ENCODE data around the gene SPTBN1.
A peak's percentile ranks its signal among the peaks of the same experiment; 100 is the strongest.

Gene SPTBN1

DNA sequence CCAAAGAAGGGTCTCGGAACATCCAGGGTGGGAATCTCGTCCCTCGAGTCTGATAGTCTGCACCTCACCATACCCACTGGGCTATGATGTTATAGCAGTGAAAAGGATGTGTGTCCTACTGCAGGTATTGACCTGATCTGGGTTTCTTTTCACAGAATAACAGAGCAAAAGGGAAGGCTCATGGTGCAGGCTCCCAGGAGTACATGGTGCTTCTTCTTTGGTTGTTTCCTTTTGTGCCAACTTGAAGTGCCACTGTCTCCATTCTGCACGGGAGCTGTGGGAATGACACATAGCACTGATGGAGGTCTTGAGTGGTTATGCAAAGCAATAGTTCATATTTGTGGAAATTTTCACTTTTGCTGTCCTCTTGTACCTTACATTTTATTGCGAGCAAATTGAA, 195.2 kb downstream of the SPTBN1 start:
- H3K36me3 ChIP-seq (ENCODE audit: control insufficient read depth in 1 of 2, insufficient read depth in 2 of 2, low read length in 2 of 2): peaks cover 85 to 92% of the 10 kb centered on the region in 2 donors
- no peak overlapping the region for H3K27ac ChIP-seq (ENCODE audit: low read length)
- peaks cover 0 to 8% of the 10 kb centered on the region in 2 donors for H3K4me1 ChIP-seq (ENCODE audit: control insufficient read depth in 1 of 2, insufficient read depth in 2 of 2, low read length in 2 of 2)
- H3K9me3 ChIP-seq (ENCODE audit: control insufficient read depth in 1 of 2, low read length in 2 of 2): no peaks in the 10 kb centered on the region
- no peaks in the 10 kb centered on the region for H3K27me3 ChIP-seq (ENCODE audit: low read depth, low read length)
- no peak overlapping the region for H3K4me3 ChIP-seq (ENCODE audit: low read depth in 1 of 2, low read length in 2 of 2)

DNA sequence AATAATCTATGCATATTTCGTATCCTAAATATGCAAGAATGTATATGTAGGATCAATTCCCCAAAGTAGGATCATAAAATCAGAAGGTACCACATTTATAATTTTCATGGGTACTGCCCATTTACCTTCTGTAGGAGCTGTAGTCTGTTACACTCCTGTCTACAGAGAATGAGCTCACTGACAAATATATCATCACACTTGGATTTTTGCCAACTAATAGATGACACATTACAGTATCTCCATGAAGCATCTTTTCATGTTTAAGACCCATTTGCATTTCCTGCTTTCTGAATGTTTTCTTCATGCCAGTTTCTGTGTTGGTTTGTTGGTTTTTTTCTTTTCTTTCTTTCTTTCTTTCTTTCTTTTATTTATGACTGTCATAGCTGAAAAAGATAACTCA, 196.4 kb downstream of the SPTBN1 start:
- H3K36me3 ChIP-seq (ENCODE audit: control insufficient read depth in 1 of 2, insufficient read depth in 2 of 2, low read length in 2 of 2): peaks cover 83 to 84% of the 10 kb centered on the region in 2 donors
- peaks cover 0 to under 1% of the 10 kb centered on the region in 2 donors for H3K4me1 ChIP-seq (ENCODE audit: control insufficient read depth in 1 of 2, insufficient read depth in 2 of 2, low read length in 2 of 2)
- H3K4me3 ChIP-seq (ENCODE audit: low read depth in 1 of 2, low read length in 2 of 2): no peak overlapping the region
- H3K27me3 ChIP-seq (ENCODE audit: low read depth, low read length): no peaks in the 10 kb centered on the region
- H3K27ac ChIP-seq (ENCODE audit: low read length): no peak overlapping the region
- H3K9me3 ChIP-seq (ENCODE audit: control insufficient read depth in 1 of 2, low read length in 2 of 2): no peaks in the 10 kb centered on the region

DNA sequence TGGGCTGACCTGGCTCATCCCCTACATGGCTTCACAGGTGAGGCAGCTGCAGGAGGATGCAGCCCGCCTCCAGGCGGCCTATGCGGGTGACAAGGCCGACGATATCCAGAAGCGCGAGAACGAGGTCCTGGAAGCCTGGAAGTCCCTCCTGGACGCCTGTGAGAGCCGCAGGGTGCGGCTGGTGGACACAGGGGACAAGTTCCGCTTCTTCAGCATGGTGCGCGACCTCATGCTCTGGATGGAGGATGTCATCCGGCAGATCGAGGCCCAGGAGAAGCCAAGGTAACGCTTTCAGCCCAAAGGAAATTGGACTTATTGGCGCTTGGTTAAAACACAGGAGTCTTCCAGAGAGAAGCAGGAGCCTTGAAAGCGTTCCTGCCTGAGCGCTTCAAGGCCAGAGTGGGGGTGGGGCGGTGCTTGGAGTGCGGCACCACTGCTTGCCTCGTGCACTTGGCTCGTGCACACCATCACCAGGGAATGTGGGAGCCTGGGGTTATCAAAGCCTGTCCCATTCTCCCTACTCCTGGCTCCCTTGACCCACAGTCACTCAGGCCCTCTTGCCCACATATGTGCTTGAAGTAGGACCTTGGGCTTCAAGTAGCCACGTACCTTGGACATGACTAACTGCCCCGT, 197.6 kb downstream of the SPTBN1 start:
- no peaks in the 10 kb centered on the region for H3K9me3 ChIP-seq (ENCODE audit: control insufficient read depth in 1 of 2, low read length in 2 of 2)
- H3K27me3 ChIP-seq (ENCODE audit: low read depth, low read length): no peaks in the 10 kb centered on the region
- H3K4me3 ChIP-seq (ENCODE audit: low read depth in 1 of 2, low read length in 2 of 2): no peak overlapping the region
- H3K4me1 ChIP-seq (ENCODE audit: control insufficient read depth in 1 of 2, insufficient read depth in 2 of 2, low read length in 2 of 2): peaks cover 0 to 7% of the 10 kb centered on the region in 2 donors
- no peak overlapping the region for H3K27ac ChIP-seq (ENCODE audit: low read length)
- H3K36me3 ChIP-seq (ENCODE audit: control insufficient read depth in 1 of 2, insufficient read depth in 2 of 2, low read length in 2 of 2): peaks cover 79 to 82% of the 10 kb centered on the region in 2 donors

DNA sequence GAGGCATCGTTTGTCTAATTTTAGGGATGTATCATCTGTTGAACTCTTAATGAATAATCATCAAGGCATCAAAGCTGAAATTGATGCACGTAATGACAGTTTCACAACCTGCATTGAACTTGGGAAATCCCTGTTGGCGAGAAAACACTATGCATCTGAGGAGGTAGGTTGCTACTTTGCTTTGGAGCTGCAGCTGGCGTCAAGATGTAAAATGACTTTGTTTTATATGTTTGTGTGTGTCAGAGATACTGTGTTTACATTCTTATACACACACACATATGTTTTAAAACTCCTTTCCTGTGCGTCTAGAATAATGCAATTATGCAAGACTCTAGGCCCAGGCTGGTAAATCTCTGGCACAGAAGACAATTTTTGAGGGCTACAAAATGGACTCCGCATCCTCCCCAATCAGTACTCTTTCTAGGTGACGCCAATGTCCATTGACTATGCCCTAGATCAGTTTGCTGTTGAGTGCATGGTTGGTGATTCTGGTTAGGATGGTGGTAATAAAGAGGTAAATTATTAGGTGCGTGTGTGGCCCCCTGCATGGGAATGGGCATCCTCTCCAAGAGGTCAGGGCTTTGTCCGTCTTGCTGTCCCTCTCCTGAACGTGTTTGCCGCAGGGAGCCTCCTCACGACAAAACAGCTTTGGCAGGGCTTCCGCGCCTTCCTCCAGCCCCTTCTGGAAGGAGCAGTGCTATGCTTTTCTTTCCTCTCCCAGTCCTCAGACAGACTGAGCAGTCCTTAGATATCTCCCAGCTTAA, 199.1 kb downstream of the SPTBN1 start:
- H3K9me3 ChIP-seq (ENCODE audit: control insufficient read depth in 1 of 2, low read length in 2 of 2): no peaks in the 10 kb centered on the region
- peaks cover 0 to 7% of the 10 kb centered on the region in 2 donors for H3K4me1 ChIP-seq (ENCODE audit: control insufficient read depth in 1 of 2, insufficient read depth in 2 of 2, low read length in 2 of 2)
- H3K27me3 ChIP-seq (ENCODE audit: low read depth, low read length): no peaks in the 10 kb centered on the region
- peaks cover 77 to 82% of the 10 kb centered on the region in 2 donors for H3K36me3 ChIP-seq (ENCODE audit: control insufficient read depth in 1 of 2, insufficient read depth in 2 of 2, low read length in 2 of 2)
- H3K27ac ChIP-seq (ENCODE audit: low read length): no peak overlapping the region
- H3K4me3 ChIP-seq (ENCODE audit: low read depth in 1 of 2, low read length in 2 of 2): no peak overlapping the region

DNA sequence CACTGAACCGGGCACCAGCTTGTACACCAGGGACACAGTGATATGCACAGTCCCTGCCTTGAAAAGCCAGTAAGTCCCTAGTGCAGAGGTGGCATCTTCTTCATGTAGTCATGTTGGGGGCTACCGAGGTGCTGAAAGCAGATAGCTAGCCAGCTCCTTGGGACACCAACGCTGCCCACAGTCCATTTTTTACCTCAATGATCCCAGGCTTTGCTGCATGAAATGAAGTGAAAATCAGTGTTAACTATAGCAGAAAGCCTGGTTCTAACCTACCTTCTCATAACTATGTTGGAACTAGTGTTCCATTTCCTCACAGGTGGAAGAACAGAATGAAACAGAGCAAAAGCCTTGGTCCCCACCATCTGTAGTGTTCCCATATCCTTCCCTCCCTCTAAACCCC, 200.7 kb downstream of the SPTBN1 start:
- Histone ChIP-seq H3K36me3 (ENCODE audit: control insufficient read depth in 1 of 2, insufficient read depth in 2 of 2, low read length in 2 of 2) (peaks cover 74 to 78% of the 10 kb centered on the region in 2 donors), H3K9me3 (ENCODE audit: control insufficient read depth in 1 of 2, low read length in 2 of 2) (no peaks in the 10 kb centered on the region), H3K4me3 (ENCODE audit: low read depth in 1 of 2, low read length in 2 of 2) (no peak overlapping the region), H3K27ac (ENCODE audit: low read length) (no peak overlapping the region), H3K27me3 (ENCODE audit: low read depth, low read length) (no peaks in the 10 kb centered on the region), H3K4me1 (ENCODE audit: control insufficient read depth in 1 of 2, insufficient read depth in 2 of 2, low read length in 2 of 2) (peaks cover 0 to 7% of the 10 kb centered on the region in 2 donors)

DNA sequence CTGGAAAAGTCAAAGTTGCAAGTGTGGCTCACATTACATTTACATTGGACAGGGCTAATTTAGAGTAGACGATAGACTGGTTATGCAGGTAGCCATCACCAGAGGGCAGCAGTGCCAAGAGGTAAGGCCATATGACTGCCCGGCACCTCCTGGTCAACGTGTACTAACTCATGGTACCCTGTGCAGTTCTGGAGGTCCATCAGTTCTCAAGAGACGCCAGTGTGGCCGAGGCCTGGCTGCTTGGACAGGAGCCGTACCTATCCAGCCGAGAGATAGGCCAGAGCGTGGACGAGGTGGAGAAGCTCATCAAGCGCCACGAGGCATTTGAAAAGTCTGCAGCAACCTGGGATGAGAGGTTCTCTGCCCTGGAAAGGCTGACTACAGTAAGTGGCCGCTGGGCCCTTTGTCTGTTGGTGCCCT, 201.5 kb downstream of the SPTBN1 start:
- no peaks in the 10 kb centered on the region for H3K27me3 ChIP-seq (ENCODE audit: low read depth, low read length)
- H3K27ac ChIP-seq (ENCODE audit: low read length): no peak overlapping the region
- H3K4me3 ChIP-seq (ENCODE audit: low read depth in 1 of 2, low read length in 2 of 2): no peak overlapping the region
- H3K36me3 ChIP-seq (ENCODE audit: control insufficient read depth in 1 of 2, insufficient read depth in 2 of 2, low read length in 2 of 2): peaks cover 76 to 78% of the 10 kb centered on the region in 2 donors
- peaks cover 0 to 7% of the 10 kb centered on the region in 2 donors for H3K4me1 ChIP-seq (ENCODE audit: control insufficient read depth in 1 of 2, insufficient read depth in 2 of 2, low read length in 2 of 2)
- no peaks in the 10 kb centered on the region for H3K9me3 ChIP-seq (ENCODE audit: control insufficient read depth in 1 of 2, low read length in 2 of 2)

DNA sequence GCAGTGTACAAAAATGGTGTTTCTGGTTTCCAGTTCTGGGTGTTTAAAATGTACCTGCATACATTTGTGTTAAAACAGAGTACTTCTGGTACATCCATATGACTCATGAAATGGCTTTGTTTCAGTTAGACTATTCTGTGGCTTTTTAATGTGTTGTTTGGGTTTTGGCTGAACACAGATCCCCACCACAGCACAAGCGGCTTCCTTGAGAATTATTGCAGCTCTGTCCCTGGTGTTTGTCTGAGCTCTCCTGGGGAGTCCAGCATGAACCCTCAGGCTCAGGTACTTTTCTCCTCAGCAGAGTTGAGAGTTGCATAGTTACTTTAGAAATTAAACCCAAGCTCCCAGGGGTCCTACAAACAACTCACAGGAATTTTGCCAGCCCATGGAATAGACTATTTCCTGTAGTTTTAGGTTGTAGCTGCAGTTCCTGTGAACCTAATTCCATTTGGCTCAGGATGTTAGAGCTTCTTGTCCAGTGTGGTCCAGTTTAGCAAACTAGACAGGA, 202.5 kb downstream of the SPTBN1 start:
- Histone ChIP-seq H3K36me3 (ENCODE audit: control insufficient read depth in 1 of 2, insufficient read depth in 2 of 2, low read length in 2 of 2) (peaks cover 74 to 82% of the 10 kb centered on the region in 2 donors), H3K4me3 (ENCODE audit: low read depth in 1 of 2, low read length in 2 of 2) (no peak overlapping the region), H3K4me1 (ENCODE audit: control insufficient read depth in 1 of 2, insufficient read depth in 2 of 2, low read length in 2 of 2) (peaks cover 0 to 7% of the 10 kb centered on the region in 2 donors), H3K9me3 (ENCODE audit: control insufficient read depth in 1 of 2, low read length in 2 of 2) (no peaks in the 10 kb centered on the region), H3K27me3 (ENCODE audit: low read depth, low read length) (no peaks in the 10 kb centered on the region), H3K27ac (ENCODE audit: low read length) (peak overlapping the region; percentile 39)

DNA sequence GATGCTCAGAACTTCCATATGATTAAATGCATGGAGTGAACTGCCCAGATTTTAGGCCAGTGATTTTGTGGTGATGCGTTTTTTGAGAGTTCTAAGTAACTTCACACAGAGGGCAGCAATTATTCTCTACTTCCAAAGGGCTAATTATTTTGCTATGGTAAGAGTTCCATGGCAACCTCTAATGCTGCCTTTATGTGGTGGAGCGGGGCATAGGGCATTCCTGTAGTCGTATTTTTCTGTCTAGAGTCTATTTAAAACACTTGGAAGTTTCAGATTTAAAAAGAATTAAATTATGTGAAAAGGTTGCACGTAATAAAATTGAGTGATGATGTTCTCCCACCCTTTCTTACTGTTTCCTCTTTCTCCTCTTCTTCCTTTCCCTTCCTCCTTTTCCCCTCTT, 203.4 kb downstream of the SPTBN1 start:
- Histone ChIP-seq H3K4me3 (ENCODE audit: low read depth in 1 of 2, low read length in 2 of 2) (no peak overlapping the region), H3K36me3 (ENCODE audit: control insufficient read depth in 1 of 2, insufficient read depth in 2 of 2, low read length in 2 of 2) (peaks cover 78 to 83% of the 10 kb centered on the region in 2 donors), H3K4me1 (ENCODE audit: control insufficient read depth in 1 of 2, insufficient read depth in 2 of 2, low read length in 2 of 2) (peaks cover 0 to 7% of the 10 kb centered on the region in 2 donors), H3K9me3 (ENCODE audit: control insufficient read depth in 1 of 2, low read length in 2 of 2) (no peaks in the 10 kb centered on the region), H3K27ac (ENCODE audit: low read length) (no peak overlapping the region), H3K27me3 (ENCODE audit: low read depth, low read length) (no peaks in the 10 kb centered on the region)

DNA sequence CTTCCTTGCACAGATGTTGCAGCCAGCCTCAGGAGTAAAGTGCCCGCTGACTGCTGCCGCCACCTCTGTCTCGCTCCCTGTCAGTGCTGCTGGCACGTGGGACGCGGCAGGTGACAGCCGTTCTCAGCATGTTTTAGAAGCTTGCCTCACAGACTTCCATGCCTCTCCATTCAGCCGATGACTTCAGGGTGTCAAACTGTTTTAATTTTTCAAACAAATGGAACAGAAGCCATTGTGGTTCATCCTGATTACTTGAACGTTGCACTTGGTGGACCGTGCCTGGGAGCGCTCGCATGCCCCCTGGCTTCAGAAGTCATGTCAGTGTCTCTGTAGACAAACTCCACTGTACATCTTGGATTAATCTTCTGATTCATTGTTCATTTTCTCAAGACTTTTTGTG, 204.6 kb downstream of the SPTBN1 start:
- H3K9me3 ChIP-seq (ENCODE audit: control insufficient read depth in 1 of 2, low read length in 2 of 2): no peaks in the 10 kb centered on the region
- H3K27ac ChIP-seq (ENCODE audit: low read length): no peak overlapping the region
- no peaks in the 10 kb centered on the region for H3K27me3 ChIP-seq (ENCODE audit: low read depth, low read length)
- H3K4me1 ChIP-seq (ENCODE audit: control insufficient read depth in 1 of 2, insufficient read depth in 2 of 2, low read length in 2 of 2): peaks cover 9 to 17% of the 10 kb centered on the region in 2 donors
- no peak overlapping the region for H3K4me3 ChIP-seq (ENCODE audit: low read depth in 1 of 2, low read length in 2 of 2)
- H3K36me3 ChIP-seq (ENCODE audit: control insufficient read depth in 1 of 2, insufficient read depth in 2 of 2, low read length in 2 of 2): peaks cover 69 to 81% of the 10 kb centered on the region in 2 donors

DNA sequence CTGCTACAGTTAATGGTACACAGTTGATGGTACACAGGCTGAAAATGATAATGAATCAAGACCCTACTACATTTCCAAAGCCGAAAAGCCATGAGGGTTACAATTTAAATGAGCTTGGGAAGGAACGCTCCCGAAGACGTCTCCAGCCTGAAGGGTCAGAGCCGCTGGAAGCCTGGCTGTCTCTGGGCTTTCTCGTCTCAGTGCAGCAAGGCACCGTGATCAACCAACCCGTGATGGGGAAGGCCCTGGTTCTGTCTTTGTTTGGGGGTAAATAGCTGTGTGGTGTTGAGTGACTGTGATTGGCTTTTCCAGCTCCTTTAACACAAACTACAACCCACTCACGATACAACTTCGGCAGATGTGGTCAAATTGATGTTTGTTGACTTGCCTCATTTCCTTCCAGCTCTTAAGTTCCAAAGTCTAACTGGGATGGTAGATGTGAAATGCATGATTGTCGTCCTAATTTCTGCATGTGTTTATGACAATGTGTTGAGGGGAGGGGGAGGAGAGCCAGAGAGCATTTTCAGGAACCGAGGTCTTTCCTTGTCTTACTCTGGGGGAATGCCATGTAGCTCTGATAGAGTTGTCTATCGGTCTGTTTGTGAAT, 207.4 kb downstream of the SPTBN1 start:
- H3K4me3 ChIP-seq (ENCODE audit: low read depth in 1 of 2, low read length in 2 of 2): no peak overlapping the region

DNA sequence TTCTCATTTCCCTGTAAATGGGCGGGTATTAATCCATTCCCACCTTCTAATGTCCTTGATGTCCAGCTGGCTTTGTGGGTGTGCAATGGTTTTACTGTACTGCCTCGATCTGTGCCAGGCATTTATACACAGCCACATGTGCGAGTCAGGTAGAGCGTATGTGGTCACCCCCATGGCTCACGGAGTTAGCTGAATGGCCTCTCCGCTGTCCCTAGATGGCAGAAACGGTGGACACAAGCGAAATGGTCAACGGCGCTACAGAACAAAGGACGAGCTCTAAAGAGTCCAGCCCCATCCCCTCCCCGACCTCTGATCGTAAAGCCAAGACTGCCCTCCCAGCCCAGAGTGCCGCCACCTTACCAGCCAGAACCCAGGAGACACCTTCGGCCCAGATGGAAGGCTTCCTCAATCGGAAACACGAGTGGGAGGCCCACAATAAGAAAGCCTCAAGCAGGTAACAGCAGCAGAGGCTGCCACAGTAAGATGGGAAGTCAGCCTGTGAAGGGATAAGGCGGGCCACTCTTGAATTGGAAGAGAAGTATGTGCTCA, 208.2 kb downstream of the SPTBN1 start:
- Histone ChIP-seq H3K9me3 (ENCODE audit: control insufficient read depth in 1 of 2, low read length in 2 of 2) (no peaks in the 10 kb centered on the region), H3K4me1 (ENCODE audit: control insufficient read depth in 1 of 2, insufficient read depth in 2 of 2, low read length in 2 of 2) (peaks cover 31 to 39% of the 10 kb centered on the region in 2 donors), H3K36me3 (ENCODE audit: control insufficient read depth in 1 of 2, insufficient read depth in 2 of 2, low read length in 2 of 2) (peaks cover 64 to 76% of the 10 kb centered on the region in 2 donors), H3K27me3 (ENCODE audit: low read depth, low read length) (no peaks in the 10 kb centered on the region), H3K27ac (ENCODE audit: low read length) (no peak overlapping the region), H3K4me3 (ENCODE audit: low read depth in 1 of 2, low read length in 2 of 2) (no peak overlapping the region)

More for the DNA sequence above, 207.4 kb downstream of the SPTBN1 start:
- Histone ChIP-seq H3K27ac (ENCODE audit: low read length) (no peak overlapping the region), H3K4me1 (ENCODE audit: control insufficient read depth in 1 of 2, insufficient read depth in 2 of 2, low read length in 2 of 2) (peaks cover 28 to 33% of the 10 kb centered on the region in 2 donors), H3K27me3 (ENCODE audit: low read depth, low read length) (no peaks in the 10 kb centered on the region), H3K9me3 (ENCODE audit: control insufficient read depth in 1 of 2, low read length in 2 of 2) (no peaks in the 10 kb centered on the region), H3K36me3 (ENCODE audit: control insufficient read depth in 1 of 2, insufficient read depth in 2 of 2, low read length in 2 of 2) (peaks cover 64 to 81% of the 10 kb centered on the region in 2 donors)

Data from muscle layer of duodenum (tissue), 2 donors.